Endothelial cell of umbilical vein (primary cell): ENCODE results near the gene DMD. TPM values are rescaled to one million over a fixed set of nuclear protein-coding genes. Genes with fewer than 3 reads are reported as not detected.

ENCODE experiments used
- BruUV-seq: library from RNA; stranded (reverse); fragments of 400-500 nt; replicated peaks from 2 replicates; lab custom pipeline; 2021; lab: Mats Ljungman, UMichigan
- CTCF ChIA-PET: fragments of 300-600, 350-600 bp; sonication (Branson Sonifier 250); formaldehyde crosslinking; loops from one replicate; lab custom pipeline; 2021; ENCODE audit warnings: antibody characterized with exemption, inconsistent platforms; lab: Charles Lee
- POLR2A ChIA-PET: fragments of 300-600, 350-600 bp; sonication (Branson Sonifier 250); formaldehyde crosslinking; loops from one replicate; lab custom pipeline; 2021; ENCODE audit warnings: antibody characterized with exemption, inconsistent platforms; lab: Charles Lee
- DNase-seq: peaks from one replicate; pipeline ENCODE4 v3.0.0-alpha.2; 2011; ENCODE audit warnings: low read depth, low spot score
- FAIRE-seq: peaks from 2 replicates; lab custom pipeline; 2011; peaks lifted over from hg19 to GRCh38; lab: Jason Lieb, UNC
- H2AFZ ChIP-seq: 2 replicates; pipeline ENCODE4 v1.6.0; 2012; ENCODE audit warnings: low read depth, low read length, control low read depth, inconsistent platforms
- H3K27ac ChIP-seq: 2 replicates; pipeline ENCODE4 v1.5.1; 2011; ENCODE audit warnings: low read depth, mild to moderate bottlenecking, control low read depth, low read length, moderate library complexity; ENCODE audit not compliant: insufficient read depth
- H3K27me3 ChIP-seq, 2 experiments: 2 replicates each; pipeline versions ENCODE4 v1.6.0 to v1.6.1; 2011; ENCODE audit warnings: low read length in 2 of 2, mixed read lengths in 1 of 2; ENCODE audit not compliant: control insufficient read depth in 2 of 2, insufficient read depth in 2 of 2
- H3K36me3 ChIP-seq, 2 experiments: 2 replicates in 1 of 2; 3 replicates in 1 of 2; pipeline ENCODE4 v1.5.1; 2011; ENCODE audit warnings: low read length in 2 of 2, mild to moderate bottlenecking in 1 of 2, moderate library complexity in 1 of 2; ENCODE audit not compliant: control insufficient read depth in 2 of 2, insufficient read depth in 2 of 2; ENCODE audit errors: extremely low read depth in 1 of 2
- H3K4me1 ChIP-seq: 3 replicates; pipeline ENCODE4 v1.5.1; 2011; ENCODE audit warnings: mild to moderate bottlenecking, low read length; ENCODE audit not compliant: control insufficient read depth, insufficient read depth; ENCODE audit errors: extremely low read depth
- H3K4me2 ChIP-seq: 2 replicates; pipeline ENCODE4 v1.6.1; 2011; ENCODE audit warnings: low read length, control low read depth, mixed read lengths; ENCODE audit not compliant: insufficient read depth
- H3K4me3 ChIP-seq, 3 experiments: fragments of 200-600 bp in 1 of 3; sonication (generic), shearing (Covaris generic) in 1 of 3; replicated peaks in 1 of 3; 2 replicates each; pipeline ENCODE4 v1.5.1; 2011 to 2016; ENCODE audit warnings: control low read depth in 3 of 3, low read length in 3 of 3, mild to moderate bottlenecking in 2 of 3, inconsistent platforms in 1 of 3, low read depth in 1 of 3, moderate library complexity in 1 of 3; ENCODE audit not compliant: insufficient read depth in 1 of 3
- H3K79me2 ChIP-seq: 2 replicates; pipeline ENCODE4 v1.6.0; 2012; ENCODE audit warnings: low read length, inconsistent platforms; ENCODE audit not compliant: control insufficient read depth, insufficient read depth
- H3K9ac ChIP-seq: replicated peaks from 2 replicates; pipeline ENCODE3; 2011; ENCODE audit warnings: low read length, control low read depth; ENCODE audit not compliant: insufficient read depth; ENCODE audit errors: extremely low read depth
- H3K9me1 ChIP-seq: replicated peaks from 3 replicates; pipeline ENCODE4 v1.6.0; 2011; ENCODE audit warnings: mild to moderate bottlenecking, low read length; ENCODE audit not compliant: control insufficient read depth, insufficient read depth; ENCODE audit errors: extremely low read depth
- H3K9me3 ChIP-seq: replicated peaks from 2 replicates; pipeline ENCODE4 v1.5.1; 2012; ENCODE audit warnings: low read length, inconsistent platforms; ENCODE audit not compliant: control insufficient read depth, insufficient read depth
- H4K20me1 ChIP-seq: replicated peaks from 2 replicates; pipeline ENCODE3; 2011; ENCODE audit warnings: mild to moderate bottlenecking, low read length; ENCODE audit not compliant: control insufficient read depth, insufficient read depth; ENCODE audit errors: extremely low read depth
- EZH2 ChIP-seq: IDR thresholded peaks from 2 replicates; pipeline ENCODE4 v1.6.1; 2012; ENCODE audit warnings: borderline replicate concordance, low read depth, mild to moderate bottlenecking, moderate library complexity, low read length, inconsistent platforms; ENCODE audit not compliant: severe bottlenecking
- FOS ChIP-seq: IDR thresholded peaks from 2 replicates; pipeline ENCODE4 v1.6.1; 2011; ENCODE audit warnings: mild to moderate bottlenecking, low read length, moderate library complexity, borderline replicate concordance; ENCODE audit not compliant: insufficient read depth
- GATA2 ChIP-seq: IDR thresholded peaks from 2 replicates; pipeline ENCODE4 v1.7.0; 2011; ENCODE audit warnings: low read depth, mild to moderate bottlenecking, moderate library complexity, mixed read lengths, low read length; ENCODE audit not compliant: insufficient read length, insufficient read depth
- JUN ChIP-seq: IDR thresholded peaks from 2 replicates; pipeline ENCODE4 v1.6.1; 2011; ENCODE audit warnings: borderline replicate concordance, low read depth; ENCODE audit not compliant: insufficient read length, insufficient read depth
- MAX ChIP-seq: IDR thresholded peaks from 2 replicates; pipeline ENCODE4 v1.6.1; 2011; ENCODE audit not compliant: insufficient read depth, insufficient read length
- POLR2A ChIP-seq: IDR thresholded peaks from 2 replicates; pipeline ENCODE4 v1.6.1; 2012; ENCODE audit warnings: low read depth, mild to moderate bottlenecking, control low read depth, low read length
- POLR2AphosphoS5 ChIP-seq: IDR thresholded peaks from 2 replicates; pipeline ENCODE4 v1.6.1; 2012; ENCODE audit warnings: low read depth, mild to moderate bottlenecking, control low read depth, low read length, moderate library complexity; ENCODE audit not compliant: insufficient read depth
- dilution Hi-C: fragments of 300-500 bp; cut with MboI; formaldehyde crosslinking; loops from one replicate; pipeline ENCODE4 v1.15.0; 2019; ENCODE audit warnings: low sequenced_read_pairs; ENCODE audit not compliant: extremely low pct_ligation_motif_present
- intact Hi-C: fragments of 100-400 bp; cut with micrococcal nuclease; formaldehyde crosslinking; loops from one replicate; pipeline ENCODE4 v1.10.0; 2022
- polyA plus RNA-seq, 4 experiments: library from polyadenylated mRNA; depleted of rRNA in 3 of 4; stranded (reverse) in 3 of 4; unstranded in 1 of 4; fragments of >200 nt; gene quantifications; 2 replicates each; pipeline versions ENCODE4 v1.2.1 to v1.2.3, GENCODE V29; 2011 to 2012; ENCODE audit warnings: missing spikeins in 1 of 4
- total RNA-seq: library from RNA; stranded (reverse); gene quantifications from 2 replicates; pipeline ENCODE4 v1.2.3, GENCODE V29; 2021
- TF ChIP-seq, protein P1 (sequence below), 2 donors: IDR thresholded peaks; 1 replicate in 1 of 2; 2 replicates in 1 of 2; pipeline ENCODE4 v1.5.1; 2011; ENCODE audit warnings: low read length in 2 of 2, mild to moderate bottlenecking in 2 of 2, moderate library complexity in 2 of 2, control low read depth in 1 of 2, inconsistent platforms in 1 of 2, low read depth in 1 of 2; ENCODE audit not compliant: insufficient read depth in 1 of 2; ENCODE audit errors: extremely low read depth in 1 of 2

The DMD gene
- total and polyA plus RNA-seq, 2 donors (not counting 3 experiments of a cell fraction or from before 2014, with no cell fraction given), result 7.3 to 9.0 TPM

DNA sequence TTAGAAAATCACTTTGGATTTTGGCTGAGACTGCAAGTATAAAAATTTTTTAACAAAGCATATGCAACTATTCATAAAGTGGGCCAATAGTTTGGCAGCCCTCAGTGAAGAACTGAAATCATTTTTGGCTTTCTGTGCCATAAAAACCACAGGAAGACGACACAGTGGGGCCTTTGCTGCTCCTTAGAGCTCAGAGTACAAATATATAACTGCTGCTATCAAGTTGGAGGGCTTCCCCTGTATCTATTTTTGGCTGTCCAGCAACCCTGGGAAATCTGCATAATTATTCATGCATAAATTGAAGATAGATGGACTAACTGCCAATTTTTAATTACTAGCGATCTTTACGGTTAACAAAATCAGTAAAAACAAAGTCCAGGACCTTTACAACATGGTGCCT lies 2088.0 kb downstream of the DMD start:
- no peak for DNase-seq
- no peak overlapping the region for H3K27ac ChIP-seq
- no peak overlapping the region for H3K4me2 ChIP-seq
- no peaks in the 10 kb centered on the region for H3K9me3 ChIP-seq
- BruUV-seq, result no TSS peak
- FAIRE-seq, result no peak
- H4K20me1 ChIP-seq, result no peaks in the 10 kb centered on the region
- ChIA-PET CTCF (interaction anchor here (1.2 kb wide), 1 partner anchor 11 kb away, joined by 3 read pairs; no protein-coding TSS in a partner anchor), POLR2A (no interaction called here)
- H3K27me3 ChIP-seq, result no peaks in the 10 kb centered on the region
- no peaks in the 10 kb centered on the region for H3K36me3 ChIP-seq
- no peak overlapping the region for H3K4me3 ChIP-seq
- dilution Hi-C loops, result no loop called here
- no peak overlapping the region for H2AFZ ChIP-seq
- no peak for TF ChIP-seq FOS
- TF ChIP-seq EZH2, result no peak
- TF ChIP-seq POLR2AphosphoS5, result no peak
- TF ChIP-seq, protein P1, sequence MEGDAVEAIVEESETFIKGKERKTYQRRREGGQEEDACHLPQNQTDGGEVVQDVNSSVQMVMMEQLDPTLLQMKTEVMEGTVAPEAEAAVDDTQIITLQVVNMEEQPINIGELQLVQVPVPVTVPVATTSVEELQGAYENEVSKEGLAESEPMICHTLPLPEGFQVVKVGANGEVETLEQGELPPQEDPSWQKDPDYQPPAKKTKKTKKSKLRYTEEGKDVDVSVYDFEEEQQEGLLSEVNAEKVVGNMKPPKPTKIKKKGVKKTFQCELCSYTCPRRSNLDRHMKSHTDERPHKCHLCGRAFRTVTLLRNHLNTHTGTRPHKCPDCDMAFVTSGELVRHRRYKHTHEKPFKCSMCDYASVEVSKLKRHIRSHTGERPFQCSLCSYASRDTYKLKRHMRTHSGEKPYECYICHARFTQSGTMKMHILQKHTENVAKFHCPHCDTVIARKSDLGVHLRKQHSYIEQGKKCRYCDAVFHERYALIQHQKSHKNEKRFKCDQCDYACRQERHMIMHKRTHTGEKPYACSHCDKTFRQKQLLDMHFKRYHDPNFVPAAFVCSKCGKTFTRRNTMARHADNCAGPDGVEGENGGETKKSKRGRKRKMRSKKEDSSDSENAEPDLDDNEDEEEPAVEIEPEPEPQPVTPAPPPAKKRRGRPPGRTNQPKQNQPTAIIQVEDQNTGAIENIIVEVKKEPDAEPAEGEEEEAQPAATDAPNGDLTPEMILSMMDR (IDR thresholded peaks at IDR 0.05; ENCODE audit: extremely low read depth in 1 of 2, insufficient read depth in 1 of 2, low read depth in 1 of 2, low read length in 2 of 2), result no peak
- H3K9me1 ChIP-seq, result no peaks in the 10 kb centered on the region
- H3K4me1 ChIP-seq, result no peaks in the 10 kb centered on the region
- intact Hi-C loops, result no loop called here
- no peaks in the 10 kb centered on the region for H3K79me2 ChIP-seq
- no peak overlapping the region for H3K9ac ChIP-seq

- Histone ChIP-seq H3K9me1 (no peaks in the 10 kb centered on the region), H3K79me2 (no peaks in the 10 kb centered on the region), H3K9me3 (no peaks in the 10 kb centered on the region), H3K4me2 (no peak overlapping the region), H3K27me3 (no peaks in the 10 kb centered on the region), H3K4me3 (no peak overlapping the region), H3K4me1 (no peaks in the 10 kb centered on the region), H2AFZ (no peak overlapping the region), H4K20me1 (no peaks in the 10 kb centered on the region), H3K27ac (no peak overlapping the region), H3K9ac (no peak overlapping the region), H3K36me3 (no peaks in the 10 kb centered on the region)
- dilution Hi-C loops (no loop called here), intact Hi-C loops (no loop called here)
- FAIRE-seq (no peak), DNase-seq (no peak)
- BruUV-seq, result no TSS peak
- TF ChIP-seq JUN, result no peak
- TF ChIP-seq POLR2A, result no peak
- no peak for TF ChIP-seq GATA2
- TF ChIP-seq MAX, result no peak
- no peak for TF ChIP-seq POLR2AphosphoS5
- TF ChIP-seq, protein P1 (IDR thresholded peaks at IDR 0.05; ENCODE audit: extremely low read depth in 1 of 2, insufficient read depth in 1 of 2, low read depth in 1 of 2, low read length in 2 of 2), result no peak
- no peak for TF ChIP-seq FOS
- no peak for TF ChIP-seq EZH2
- CTCF ChIA-PET, result no interaction called here
- POLR2A ChIA-PET, result no interaction called here
Observed at GRCh38 chrX:31117266-31117665, 2094.1 kb downstream of the DMD start.
